Fibroblast of skin of right biceps (primary cell): Measurements from ENCODE around the gene FOXS1.

Experiments
- DNase-seq: peaks from one replicate; pipeline ENCODE4 v3.0.0-alpha.2; 2013

Gene FOXS1

DNA sequence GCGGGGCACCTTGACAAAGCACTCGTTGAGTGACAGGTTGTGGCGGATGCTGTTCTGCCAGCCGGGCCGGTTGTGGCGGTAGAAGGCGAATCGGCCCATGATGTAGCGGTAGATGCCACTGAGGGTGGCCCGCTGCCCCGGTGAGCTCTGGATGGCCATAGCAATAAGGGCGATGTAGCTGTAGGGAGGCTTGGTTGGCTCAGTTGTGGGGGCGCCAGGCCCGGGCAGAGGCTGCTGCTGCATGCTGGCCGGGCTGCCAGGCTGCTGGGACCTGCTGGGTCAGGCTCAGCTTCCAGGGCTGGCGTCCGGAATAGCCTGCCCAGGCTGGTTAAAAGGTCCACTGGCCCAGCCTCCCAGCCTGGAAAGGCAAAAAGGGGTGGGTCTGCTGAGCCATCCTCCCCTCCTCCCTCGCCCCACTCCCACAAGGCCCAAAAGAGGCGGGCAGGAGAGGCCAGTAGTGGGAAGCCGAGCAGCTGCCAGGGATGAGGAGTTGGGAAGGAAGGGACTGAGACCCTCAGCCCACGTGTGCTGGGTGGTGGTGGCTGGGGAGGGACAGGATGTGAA is at the start of gene FOXS1:
Gene FOXS1 (minus strand): TSS at position 305 of the 564 bp plus-strand sequence. CDS start 62 bp downstream, at position 243.
- DNase-seq, result peak; percentile 19

DNA sequence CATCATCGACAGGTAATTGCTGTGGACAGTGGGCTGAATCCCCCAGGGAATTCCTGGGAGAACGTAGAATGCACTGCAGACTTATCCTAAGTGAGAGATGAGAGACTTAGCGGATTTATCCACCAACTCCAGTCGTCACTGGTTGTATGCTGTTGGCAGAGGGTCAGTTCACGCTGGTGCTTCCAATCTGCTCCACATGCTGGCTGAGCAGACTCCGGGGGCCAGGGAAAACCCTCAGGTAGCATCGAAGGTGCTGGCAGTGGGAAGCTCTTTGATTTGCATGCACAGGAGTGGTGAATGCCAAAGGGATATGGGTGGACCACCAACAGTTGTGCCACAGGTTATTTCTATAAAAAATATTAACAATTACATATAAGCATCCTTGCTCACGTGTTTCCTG is 45.2 kb upstream of the FOXS1 start:
- no peak for DNase-seq

DNA sequence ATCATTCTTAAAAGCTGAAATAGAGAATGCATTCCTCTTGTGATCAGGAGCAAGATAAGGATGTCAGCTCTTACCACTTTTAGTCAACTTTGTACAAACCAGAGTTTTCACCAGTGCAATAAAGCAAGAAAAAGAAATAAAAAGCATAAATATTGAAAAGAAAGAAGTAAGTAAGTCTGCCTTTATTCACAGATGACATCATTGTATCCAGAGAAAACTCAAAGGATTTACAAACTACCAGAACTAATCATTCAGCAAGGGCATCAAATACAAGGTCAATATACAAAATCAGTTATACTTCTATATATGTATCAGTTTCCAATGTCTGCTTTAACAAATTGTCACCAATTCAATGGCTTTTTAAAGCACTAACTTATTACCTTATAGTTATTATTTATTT is 38.4 kb upstream of the FOXS1 start:
- DNase-seq, result no peak

DNA sequence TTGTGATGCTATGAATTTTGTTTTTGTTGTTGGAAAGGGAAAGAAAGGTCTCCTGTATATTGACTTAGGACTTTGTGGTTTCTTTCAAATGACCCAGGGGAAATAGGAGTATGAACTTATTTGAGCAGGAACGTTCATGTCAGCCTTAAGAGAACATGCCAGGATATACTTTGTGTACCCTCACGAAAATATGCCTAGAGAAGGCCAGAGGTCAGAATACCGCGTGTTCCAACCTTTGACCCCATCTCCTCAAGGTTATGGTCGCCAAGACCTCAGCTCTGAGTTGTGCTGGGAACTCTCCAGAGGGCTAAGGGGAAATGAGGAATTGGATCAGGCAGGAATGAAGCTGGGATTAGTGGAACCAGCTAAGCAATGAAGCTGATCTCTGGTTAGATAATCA is 36.5 kb upstream of the FOXS1 start:
- no peak for DNase-seq

DNA sequence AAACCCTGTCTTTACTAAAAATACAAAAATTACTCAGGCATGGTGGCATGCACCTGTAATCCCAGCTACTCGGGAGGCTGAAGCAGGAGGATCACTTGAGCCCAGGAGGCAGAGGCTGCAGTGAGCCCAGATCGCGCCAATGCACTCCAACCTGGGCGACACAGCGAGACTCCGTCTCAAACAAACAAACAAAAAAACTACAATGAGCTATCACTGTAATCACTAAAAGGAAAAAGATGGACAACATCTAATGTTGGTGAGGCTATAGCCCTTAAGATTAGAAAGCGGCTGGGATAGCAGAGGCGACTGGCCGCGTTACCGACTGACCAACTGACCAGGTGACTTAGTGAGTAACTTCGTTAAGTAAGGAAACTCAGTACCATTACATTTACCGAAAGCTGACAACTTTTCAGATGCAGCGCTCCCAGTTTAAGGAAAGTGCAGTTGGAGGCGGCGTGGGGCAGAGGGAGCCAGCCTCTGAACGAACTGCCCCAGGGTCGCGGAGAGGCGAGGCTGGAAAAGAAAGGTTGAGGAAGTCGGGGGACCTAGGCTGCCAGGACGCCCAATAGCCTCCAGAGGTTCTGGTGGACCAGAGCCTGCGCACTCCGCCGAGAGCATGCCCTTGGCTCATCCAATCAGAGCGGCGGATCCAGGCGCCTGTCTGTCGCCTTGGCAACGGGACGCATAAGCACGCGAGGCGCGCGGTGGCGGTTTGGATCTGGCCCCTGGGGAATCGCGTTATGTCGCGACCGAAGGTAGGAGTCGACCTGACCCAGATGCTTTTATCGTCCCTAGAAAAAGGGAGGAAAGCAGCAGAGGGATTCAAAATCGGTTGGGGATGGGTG is 34.0 kb upstream of the FOXS1 start:
- DNase-seq, result peak; percentile 93

DNA sequence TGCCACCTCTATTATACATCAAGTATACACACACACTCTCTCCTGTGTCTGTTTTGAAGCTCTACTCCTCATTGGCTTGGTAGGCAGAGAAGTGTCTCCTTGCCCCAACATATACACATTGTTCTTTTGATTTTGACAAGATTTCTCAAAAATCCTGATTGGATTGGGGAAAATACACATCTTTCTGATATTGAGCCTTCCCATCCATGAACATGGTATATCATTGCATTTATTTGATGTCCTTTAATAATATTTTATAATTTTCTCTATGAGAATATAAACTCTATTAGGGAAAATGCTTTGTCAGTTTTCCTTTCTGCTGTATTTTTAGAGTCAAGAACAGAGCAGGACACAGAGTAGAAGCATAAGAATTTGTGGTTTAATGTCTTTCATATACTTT is 32.3 kb upstream of the FOXS1 start:
- DNase-seq, result no peak

DNA sequence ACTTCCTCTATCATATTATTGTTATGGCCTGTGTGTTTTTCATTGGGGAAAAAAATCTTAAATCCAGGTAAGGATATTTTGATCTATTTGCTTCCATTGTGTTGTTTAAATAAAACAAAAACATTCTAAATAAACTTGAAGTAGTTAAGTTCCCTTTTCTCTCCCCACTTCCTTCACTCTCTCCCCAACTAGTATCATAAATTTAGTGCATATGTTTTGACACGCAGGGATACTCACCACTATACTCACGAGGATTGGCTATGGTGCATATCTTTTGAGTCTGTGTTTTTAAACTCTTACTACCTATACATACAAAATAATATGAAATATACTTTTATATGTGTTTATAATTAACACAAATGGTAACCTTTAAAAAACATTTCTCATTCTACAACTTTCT is 30.3 kb upstream of the FOXS1 start:
- DNase-seq, result no peak

DNA sequence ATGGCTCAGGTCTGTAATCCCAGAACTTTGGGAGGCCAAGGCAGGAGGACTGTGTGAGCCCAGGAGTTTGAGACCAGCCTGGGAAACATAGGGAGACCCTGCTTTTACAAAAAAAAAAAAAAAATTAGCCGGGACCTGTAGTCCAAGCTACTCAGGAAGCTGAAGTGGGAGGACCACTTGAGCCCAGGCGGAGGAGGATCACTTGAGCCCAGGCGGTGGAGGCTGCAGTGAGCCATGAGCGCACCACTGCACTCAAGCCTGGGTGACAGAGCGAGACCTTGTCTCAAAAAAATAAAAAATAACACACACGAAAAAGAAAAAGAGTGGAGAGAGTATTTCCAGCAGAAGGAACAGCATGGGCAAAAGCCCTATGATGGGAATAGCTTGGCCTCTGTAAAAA is 27.0 kb upstream of the FOXS1 start:
- DNase-seq, result no peak

DNA sequence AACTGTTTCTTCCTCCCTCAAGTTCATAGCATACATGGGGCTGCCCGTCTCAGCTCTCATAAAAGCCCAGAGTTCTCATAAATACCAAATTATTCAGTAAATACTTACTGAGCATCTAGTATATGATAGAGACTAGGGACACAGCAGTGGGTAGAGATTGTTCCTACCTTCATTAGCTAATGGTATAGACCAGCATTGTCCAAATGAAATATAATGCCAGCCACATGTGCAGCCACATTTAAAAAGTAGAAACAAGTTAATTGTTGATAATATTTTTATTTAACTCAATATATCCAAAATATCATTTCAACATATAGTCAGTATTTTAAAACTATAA is 26.2 kb upstream of the FOXS1 start:
- no peak for DNase-seq

DNA sequence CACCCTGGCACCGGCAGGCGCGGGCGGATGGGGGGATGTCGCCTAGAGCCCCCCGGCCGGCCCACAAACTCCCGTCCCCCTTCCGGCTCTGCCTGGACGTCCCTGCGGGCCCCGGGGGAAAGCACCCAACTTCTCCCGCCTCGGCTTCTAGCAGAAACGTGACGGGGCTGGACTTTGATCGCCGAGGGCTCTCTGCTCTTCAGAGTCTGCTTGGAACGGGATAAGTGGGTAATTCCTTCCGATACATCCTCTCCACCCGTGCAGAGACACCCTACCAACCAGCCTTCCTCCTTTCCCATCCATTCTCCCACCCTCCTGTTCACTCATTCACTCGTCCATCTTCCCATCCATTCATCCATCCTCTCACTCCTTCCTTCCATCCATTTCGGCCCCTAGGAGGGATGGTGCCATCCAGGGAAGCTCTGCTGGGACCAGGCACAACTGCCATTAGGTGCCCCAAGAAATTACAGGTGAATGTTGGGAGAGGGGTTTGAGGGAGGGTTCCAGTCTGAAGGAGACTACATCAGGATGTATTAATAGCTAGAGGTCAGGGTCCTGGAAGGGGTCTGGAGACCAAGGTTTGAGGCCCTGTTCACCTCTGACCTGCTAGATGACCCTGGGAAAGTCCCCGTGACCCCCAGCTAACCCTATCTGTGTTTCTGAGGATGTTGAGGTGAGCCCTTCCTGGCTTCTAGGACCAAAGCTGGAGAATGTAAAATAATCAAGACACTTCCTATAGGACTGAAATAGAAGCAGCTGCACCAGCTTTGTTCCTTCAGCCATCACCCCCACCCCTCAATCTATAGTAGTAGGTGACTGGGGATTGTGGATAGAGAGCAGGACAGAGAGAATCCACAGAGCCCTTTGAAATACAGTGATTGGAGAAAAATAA is 25.6 kb upstream of the FOXS1 start:
- no peak for DNase-seq

DNA sequence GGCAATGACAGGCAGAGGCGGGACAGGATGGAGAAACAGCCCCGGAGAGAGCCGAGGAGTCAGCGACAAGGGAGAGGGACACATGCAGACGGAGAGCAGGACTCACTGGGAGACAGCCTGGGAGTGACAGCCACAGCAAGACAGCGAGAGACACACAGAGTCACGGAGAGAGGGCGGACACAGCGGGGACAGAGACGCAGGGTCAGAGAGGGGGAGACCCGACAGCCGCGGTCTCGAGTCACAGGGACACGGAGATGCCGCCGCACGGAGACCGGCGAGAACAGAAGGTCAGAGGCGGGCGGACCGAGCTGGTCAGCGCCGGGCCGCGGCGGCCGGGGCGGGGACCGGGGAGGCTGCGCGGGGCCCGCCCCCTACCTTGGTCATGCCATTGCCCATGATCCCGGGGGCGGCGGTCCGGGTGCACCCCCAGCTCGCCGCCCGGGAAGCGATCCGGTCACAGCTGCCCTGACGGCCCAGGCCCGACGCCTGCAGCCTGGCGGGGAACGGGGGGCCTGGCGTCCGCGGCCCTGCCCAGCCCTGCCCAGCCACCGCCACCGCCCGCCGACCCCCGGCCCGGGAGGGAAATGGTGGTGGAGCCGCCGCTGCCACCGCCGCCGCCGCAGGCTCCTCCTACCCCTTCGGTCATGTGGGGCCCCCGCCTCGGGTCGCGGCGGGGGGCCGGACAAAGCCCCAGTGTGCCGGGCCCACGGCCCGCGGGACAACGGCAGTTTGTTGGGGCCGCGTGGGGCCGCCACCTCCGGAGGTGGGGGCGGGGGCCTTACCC is 24.7 kb upstream of the FOXS1 start, which contains the start of the genes DUSP15 and TTLL9:
Gene DUSP15 (minus strand): TSS at position 586 of the 784 bp plus-strand sequence. CDS start 190 bp downstream, at position 396.
Gene TTLL9 (plus strand): TSS at position 693 of the 784 bp plus-strand sequence. CDS start 493 bp downstream, outside the sequence.
- no peak for DNase-seq

DNA sequence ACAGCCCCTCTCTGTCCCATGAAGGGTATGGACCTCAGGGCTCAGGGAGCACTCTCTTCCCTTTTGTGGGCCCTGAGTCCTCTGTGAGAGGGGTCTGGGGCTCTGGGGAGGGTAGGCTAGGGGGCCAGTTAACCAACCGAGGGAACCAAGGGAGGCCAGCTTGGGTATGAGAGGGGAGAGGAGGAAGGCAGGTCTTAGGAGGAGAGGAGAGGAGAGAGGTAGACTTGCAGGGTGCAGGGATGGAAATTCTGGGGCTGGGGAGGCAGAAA is 24.2 kb upstream of the FOXS1 start:
- no peak for DNase-seq

DNA sequence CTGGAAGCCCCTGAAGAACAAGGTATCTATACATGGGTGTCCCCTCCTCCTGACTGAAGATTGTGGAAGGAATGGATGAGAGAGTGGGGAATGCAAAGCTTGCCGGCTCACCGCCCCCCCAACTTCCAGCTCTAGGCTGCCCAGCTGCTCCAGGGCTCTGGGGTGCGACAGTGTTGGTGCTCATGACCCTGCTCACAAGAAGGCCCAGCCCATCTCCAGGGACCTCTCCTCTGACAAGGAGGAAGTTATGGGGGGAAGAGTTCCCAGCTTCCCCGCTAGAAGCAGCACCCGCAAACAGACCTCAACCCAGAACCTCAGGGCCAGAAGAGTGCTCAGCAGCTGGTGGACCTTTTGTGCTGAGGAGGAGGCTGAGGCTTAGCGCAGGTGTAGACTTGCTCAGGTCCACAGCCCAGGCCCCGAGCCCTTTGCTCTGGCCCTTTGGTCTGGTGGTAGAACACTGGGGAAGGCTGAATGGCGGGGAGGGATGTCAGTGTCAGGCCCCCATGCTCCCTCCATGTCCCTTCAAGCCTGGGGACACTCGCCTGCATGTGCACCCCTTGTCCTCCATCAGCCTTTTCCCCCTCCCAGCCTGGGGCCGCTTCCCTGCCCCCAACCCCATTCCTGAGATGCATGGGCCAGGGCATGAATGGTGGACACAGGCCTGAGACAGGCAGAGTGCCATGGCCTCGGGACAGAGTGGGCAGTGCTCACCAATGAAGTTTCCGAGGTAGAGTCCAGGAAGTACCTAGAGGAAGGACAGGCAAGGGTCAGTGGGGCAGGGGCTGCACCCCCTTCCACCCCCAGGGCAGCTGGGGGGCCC is 23.7 kb upstream of the FOXS1 start:
- DNase-seq, result no peak

DNA sequence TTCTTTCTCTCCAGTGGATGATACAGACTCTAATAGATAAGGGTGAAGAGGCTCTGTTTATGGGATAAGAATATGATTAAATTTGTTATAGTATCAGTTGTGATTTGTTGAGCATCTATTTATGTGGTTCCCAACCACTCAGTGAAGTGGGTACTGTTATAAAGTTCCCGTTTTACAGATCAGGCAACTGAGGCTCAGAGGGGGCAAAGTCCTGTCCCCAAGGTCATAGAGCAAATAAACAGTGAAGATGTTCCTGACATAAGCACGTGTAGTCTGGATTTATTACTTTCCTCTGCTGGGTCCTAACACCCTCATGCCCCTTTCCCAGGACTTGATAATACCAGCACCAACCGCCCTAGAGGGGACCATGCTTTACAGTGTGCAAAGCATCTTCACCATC is 20.8 kb upstream of the FOXS1 start:
- no peak for DNase-seq

DNA sequence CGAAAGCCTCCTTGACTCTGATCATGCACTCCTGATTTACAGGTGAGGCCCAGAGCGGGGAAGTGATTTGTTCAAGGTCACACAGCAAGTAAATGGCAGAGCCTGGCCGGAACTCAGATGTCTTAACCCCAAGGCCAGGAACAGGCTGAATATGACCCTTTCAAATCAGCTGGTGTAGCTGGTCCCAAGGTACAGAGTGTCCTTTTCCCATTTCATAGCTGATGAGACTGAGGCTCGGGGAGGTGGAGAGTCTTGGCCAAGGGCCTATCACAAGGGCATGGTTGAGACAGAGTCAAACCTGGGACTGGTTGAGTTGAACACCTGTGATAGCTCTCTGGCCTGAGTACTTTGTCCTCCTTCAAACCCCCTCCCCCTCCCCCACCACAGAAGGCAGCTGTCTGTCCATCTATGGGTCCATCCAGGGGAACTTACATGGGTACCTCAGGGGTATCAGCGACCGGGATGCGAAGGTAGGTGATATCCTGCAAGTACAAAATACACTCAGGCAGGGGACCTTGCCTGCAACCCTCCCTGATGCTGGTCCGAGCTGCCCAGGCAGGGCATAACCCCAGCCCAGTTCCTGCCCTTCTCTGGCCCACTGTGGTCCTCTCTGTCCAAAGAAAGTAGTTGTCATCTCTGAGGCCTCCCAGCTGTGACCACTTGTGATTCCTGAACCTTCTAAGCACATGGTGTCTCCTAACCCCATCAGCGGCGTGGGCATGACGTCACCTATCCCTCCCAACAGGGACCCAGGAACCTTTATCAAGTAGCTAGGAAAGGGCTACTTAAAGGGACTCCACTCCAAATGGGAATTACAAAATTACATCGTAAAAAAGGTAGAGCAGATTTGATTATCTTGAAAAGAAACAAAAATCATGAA is 19.4 kb upstream of the FOXS1 start:
- DNase-seq, result no peak

DNA sequence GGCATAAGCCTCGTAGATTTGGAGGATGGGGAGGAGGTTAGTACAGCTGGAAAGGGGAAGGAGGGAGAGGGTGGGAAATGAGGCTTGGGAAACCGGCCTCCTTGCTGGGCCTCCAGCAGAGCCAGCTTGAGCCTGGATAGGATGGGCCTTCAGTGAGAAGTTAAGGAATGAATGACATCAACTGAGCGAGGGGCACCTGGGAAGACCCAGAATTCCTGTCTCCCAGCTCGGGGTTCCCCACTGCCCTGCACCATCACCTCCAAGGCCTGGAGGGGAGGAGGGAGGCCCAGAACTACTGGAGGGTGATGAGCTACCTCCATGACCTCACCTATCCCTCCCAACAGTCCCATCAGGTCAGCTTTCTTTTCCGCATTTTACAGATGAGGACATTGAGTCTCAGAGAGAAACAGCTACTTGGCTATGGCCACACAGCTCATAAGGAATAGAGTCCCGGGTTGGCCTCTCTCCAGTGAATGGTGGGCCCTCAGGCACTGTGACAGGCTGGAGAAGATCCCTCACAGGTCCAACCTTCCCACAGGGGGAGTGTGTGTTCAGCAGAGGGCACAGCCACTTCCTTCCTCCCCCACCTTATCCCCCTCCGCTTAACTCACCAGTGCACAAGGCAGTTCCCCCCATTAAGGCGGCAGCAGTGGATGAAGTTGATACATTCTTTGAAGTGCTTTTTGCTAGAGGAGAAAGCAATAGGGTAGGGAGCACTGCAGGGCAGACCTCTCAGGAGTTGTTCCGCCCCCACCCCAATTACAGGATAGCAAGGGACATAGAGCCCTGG is 18.1 kb upstream of the FOXS1 start:
- DNase-seq, result no peak

DNA sequence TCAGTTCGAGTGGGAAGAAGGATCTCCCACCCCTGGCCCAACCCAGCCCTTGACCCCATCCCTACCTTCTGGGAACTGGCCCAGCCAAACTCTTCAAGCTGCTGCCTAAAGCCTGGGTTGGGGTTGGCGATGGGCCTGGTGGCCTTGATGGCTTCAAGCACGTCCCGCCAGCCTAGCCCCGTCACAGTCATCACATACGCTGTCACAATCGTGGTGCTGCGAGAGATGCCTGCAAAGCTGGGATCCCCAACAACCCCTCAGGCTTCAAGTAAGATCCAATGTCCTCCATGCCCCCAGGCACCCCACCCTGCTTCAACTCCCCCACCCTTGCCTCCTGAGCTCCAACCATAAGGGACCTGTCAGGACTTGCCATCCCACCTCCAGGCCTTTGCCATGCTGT is 17.1 kb upstream of the FOXS1 start:
- DNase-seq, result no peak

DNA sequence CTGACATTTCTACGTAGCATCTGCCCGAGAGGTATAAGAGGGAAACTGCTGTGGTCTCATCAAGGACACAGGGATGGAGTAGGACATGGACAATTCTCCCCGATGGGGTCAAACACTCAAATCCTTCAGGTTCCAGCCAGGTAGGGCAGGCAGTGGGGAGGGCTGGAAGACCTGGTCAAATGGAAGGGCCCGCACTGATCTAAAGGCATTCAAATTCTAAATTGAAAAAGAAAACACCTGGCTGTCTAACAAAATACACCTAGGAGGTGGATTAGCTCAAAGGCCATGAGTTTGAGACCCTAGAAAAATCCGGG is 16.7 kb upstream of the FOXS1 start:
- no peak for DNase-seq

DNA sequence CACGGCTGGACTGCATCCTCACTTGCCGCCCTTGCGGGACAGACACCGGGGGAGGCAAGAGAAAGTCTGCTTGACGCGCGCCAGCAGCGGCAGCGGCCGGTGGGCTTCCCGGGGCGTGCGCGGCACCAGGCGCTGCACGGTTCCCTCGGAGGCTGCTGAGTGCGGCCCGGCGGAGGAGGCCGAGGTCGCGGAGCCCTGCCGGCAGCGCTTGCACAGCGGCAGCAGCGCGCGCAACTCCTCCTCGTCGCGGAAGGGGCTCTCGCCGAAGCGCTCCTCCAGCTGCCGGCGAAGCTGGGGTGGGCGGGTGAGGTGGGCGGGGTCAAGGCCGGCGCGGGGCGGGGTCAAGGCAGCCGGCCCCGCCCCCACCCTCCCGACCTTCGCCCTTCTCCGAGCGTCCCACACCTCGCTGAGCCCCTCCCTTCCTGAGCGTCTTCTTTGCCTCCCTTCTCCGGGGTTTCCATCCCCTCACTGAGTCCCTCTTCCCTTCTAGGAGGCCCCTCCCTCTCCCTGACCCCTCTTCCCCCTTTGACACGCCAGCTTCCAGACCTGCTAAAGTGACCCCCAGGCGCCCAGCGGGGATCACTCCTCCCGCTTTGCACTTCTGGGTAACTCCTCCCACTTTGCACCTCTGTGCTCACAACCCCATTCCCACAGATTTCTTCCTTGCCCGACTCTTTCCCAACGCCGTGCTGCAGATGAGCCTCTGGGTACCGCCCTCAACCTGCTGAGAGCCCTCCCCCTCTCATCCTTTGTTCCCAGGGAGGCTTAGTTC is 16.2 kb upstream of the FOXS1 start:
- DNase-seq, result peak; percentile 65

DNA sequence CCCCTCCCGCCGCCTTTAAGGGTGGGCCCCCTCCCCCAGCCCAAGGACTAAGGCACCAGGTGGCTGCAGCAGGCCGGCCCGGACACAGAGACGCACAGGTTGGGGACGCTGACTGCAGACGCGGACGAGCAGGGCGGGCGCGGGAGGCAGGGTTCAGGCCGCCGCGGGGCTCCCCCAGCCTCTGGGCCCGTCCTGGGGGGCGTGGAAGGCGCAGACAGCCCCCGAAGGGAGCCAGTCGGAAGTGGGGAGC is 15.7 kb upstream of the FOXS1 start:
- DNase-seq, result no peak
